Neural cell (in vitro differentiated cells): Measurements from ENCODE around the gene RASAL3.

Source experiments
- EZH2 ChIP-seq: fragments of 200-600, 300-800 bp; shearing (Covaris generic), sonication (generic); IDR thresholded peaks from 2 replicates; pipeline ENCODE4 v1.6.1; 2014; ENCODE audit warnings: antibody characterized with exemption, low read length, borderline replicate concordance, mild to moderate bottlenecking; ENCODE audit not compliant: insufficient read depth, poor library complexity, severe bottlenecking
- RAD21 ChIP-seq: fragments of 450-650 bp; conservative IDR thresholded peaks from 2 replicates; pipeline ENCODE4 v1.6.1; 2014; ENCODE audit warnings: antibody characterized with exemption, mild to moderate bottlenecking, moderate library complexity
- TF ChIP-seq, protein P1 (sequence below): fragments of 450-650 bp; IDR thresholded peaks from 2 replicates; pipeline ENCODE4 v1.5.1; 2014; ENCODE audit warnings: antibody characterized with exemption, mild to moderate bottlenecking, moderate library complexity; ENCODE audit not compliant: poor library complexity, severe bottlenecking

DNA sequence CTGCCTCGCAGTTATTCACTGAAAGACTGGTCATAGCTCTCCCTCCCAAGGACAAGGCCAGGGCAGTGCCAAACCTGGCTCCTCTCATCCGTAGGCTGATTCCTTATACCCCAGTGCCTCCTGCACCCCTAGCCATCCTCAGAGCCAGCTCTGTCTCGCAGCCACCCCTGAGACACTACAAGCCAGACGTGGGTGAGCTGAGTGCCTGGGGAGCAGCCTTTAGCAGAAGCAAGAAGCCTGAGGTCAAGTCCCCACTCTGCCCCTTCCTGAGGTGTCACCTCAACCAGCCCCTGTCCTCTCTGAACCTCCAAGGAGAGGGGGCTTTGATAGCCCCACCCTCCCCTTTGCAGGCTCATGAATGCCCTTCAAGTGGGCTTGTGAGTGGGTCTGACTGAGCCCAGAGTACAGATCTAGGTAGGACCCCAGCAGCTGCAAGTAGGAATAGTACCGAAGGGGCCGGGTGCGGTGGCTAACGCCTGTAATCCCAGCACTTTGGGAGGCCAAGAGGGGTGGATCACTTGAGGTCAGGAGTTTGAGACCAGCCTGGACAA, 30.8 kb downstream of the RASAL3 start:
- TF ChIP-seq, protein P1, sequence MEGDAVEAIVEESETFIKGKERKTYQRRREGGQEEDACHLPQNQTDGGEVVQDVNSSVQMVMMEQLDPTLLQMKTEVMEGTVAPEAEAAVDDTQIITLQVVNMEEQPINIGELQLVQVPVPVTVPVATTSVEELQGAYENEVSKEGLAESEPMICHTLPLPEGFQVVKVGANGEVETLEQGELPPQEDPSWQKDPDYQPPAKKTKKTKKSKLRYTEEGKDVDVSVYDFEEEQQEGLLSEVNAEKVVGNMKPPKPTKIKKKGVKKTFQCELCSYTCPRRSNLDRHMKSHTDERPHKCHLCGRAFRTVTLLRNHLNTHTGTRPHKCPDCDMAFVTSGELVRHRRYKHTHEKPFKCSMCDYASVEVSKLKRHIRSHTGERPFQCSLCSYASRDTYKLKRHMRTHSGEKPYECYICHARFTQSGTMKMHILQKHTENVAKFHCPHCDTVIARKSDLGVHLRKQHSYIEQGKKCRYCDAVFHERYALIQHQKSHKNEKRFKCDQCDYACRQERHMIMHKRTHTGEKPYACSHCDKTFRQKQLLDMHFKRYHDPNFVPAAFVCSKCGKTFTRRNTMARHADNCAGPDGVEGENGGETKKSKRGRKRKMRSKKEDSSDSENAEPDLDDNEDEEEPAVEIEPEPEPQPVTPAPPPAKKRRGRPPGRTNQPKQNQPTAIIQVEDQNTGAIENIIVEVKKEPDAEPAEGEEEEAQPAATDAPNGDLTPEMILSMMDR, result no peak
- TF ChIP-seq RAD21 (no peak), EZH2 (no peak)
